HCT116 (cell line): ENCODE data around the gene OTUD5. TPM values are rescaled to one million over a fixed set of nuclear protein-coding genes. Genes with fewer than 3 reads are reported as not detected.

Source experiments
- ATAC-seq: fragments of 200-7000 bp; cut with Tn5 transposase; 2 replicates; pipeline ENCODE4 v1.9.1; 2020; ENCODE audit warnings: mild to moderate bottlenecking, moderate library complexity
- BruUV-seq: library from RNA; stranded (reverse); fragments of 400-500 nt; replicated peaks from 2 replicates; lab custom pipeline; 2021; lab: Mats Ljungman, UMichigan
- CTCF ChIA-PET: fragments of 300-600 bp; sonication (Branson Sonifier 250); formaldehyde crosslinking; loops from one replicate; lab custom pipeline; 2021; ENCODE audit warnings: antibody characterized with exemption; lab: Charles Lee
- POLR2A ChIA-PET: fragments of 300-600, 350-600 bp; sonication (Branson Sonifier 250); formaldehyde crosslinking; loops from one replicate; lab custom pipeline; 2021; ENCODE audit warnings: antibody characterized with exemption; lab: Charles Lee
- RAD21 ChIA-PET, 2 experiments: fragments of 300-600 bp; sonication (Branson Sonifier 250); formaldehyde crosslinking; loops; one replicate each; lab custom pipeline; 2023; ENCODE audit warnings: low total read pairs in 2 of 2; ENCODE audit not compliant: uncharacterized antibody in 2 of 2, unreplicated experiment in 2 of 2, low non-redundant PET in 1 of 2; lab: Charles Lee
- DNase-seq: peaks from one replicate; pipeline ENCODE4 v3.0.0-alpha.2; 2010; ENCODE audit warnings: low read depth, low spot score
- H2AFZ ChIP-seq: fragments of 200-600 bp; shearing (Covaris generic), sonication (generic); 2 replicates; pipeline ENCODE4 v1.6.1; 2017; ENCODE audit warnings: low read depth, mixed run types, mixed read lengths, antibody characterized with exemption, low read length; ENCODE audit not compliant: poor library complexity, severe bottlenecking
- H3K27ac ChIP-seq: 2 replicates; pipeline ENCODE4 v1.5.1; 2012; ENCODE audit warnings: low read depth, low read length
- H3K27me3 ChIP-seq: fragments of 200-600 bp; sonication (generic); 2 replicates; pipeline ENCODE4 v1.6.1; 2016; ENCODE audit warnings: mixed run types, low read length, mixed read lengths; ENCODE audit not compliant: insufficient read depth
- H3K36me3 ChIP-seq, 2 experiments: fragments of 200-500 bp in 1 of 2; fragments of 200-600 bp in 1 of 2; sonication (Bioruptor generic) in 1 of 2; sonication (generic) in 1 of 2; 2 replicates each; pipeline versions ENCODE4 v1.5.1 to v1.6.1; 2014 to 2016; ENCODE audit warnings: low read length in 2 of 2, inconsistent platforms in 1 of 2, mixed read lengths in 1 of 2, mixed run types in 1 of 2; ENCODE audit not compliant: insufficient read depth in 2 of 2, control insufficient read depth in 1 of 2
- H3K4me1 ChIP-seq, 2 experiments: fragments of 200-600 bp in 1 of 2; sonication (generic) in 1 of 2; 2 replicates each; pipeline versions ENCODE4 v1.5.1 to v1.6.1; 2012 to 2017; ENCODE audit warnings: low read length in 2 of 2, inconsistent platforms in 1 of 2, mild to moderate bottlenecking in 1 of 2, mixed read lengths in 1 of 2, mixed run types in 1 of 2, moderate library complexity in 1 of 2; ENCODE audit not compliant: insufficient read depth in 2 of 2, control insufficient read depth in 1 of 2
- H3K4me2 ChIP-seq: fragments of 200-600 bp; sonication (generic); 2 replicates; pipeline ENCODE4 v1.6.1; 2017; ENCODE audit warnings: mixed run types, low read length, mixed read lengths
- H3K4me3 ChIP-seq, 2 experiments: fragments of 200-600 bp in 1 of 2; sonication (generic) in 1 of 2; replicated peaks in 1 of 2; 2 replicates each; pipeline ENCODE4 v1.5.1; 2011 to 2016; ENCODE audit warnings: low read length in 2 of 2, control low read depth in 1 of 2, low read depth in 1 of 2, mild to moderate bottlenecking in 1 of 2, mixed read lengths in 1 of 2, mixed run types in 1 of 2
- H3K79me2 ChIP-seq: fragments of 200-600 bp; sonication (generic); 2 replicates; pipeline ENCODE4 v1.6.1; 2017; ENCODE audit warnings: mild to moderate bottlenecking, mixed run types, low read length, moderate library complexity, mixed read lengths; ENCODE audit not compliant: insufficient read depth
- H3K9ac ChIP-seq: fragments of 200-600 bp; sonication (generic); 2 replicates; pipeline ENCODE4 v1.6.1; 2016; ENCODE audit warnings: low read length, mixed read lengths
- H3K9me2 ChIP-seq: fragments of 200-600 bp; sonication (generic), shearing (Covaris generic); 2 replicates; pipeline ENCODE4 v1.6.1; 2017; ENCODE audit warnings: mixed run types, mild to moderate bottlenecking, moderate library complexity; ENCODE audit not compliant: insufficient read depth
- H3K9me3 ChIP-seq, 2 experiments: fragments of 200-500 bp in 1 of 2; fragments of 200-600 bp in 1 of 2; sonication (Bioruptor generic) in 1 of 2; sonication (generic) in 1 of 2; 2 replicates each; pipeline ENCODE4 v1.6.1; 2014 to 2017; ENCODE audit warnings: low read length in 2 of 2, mixed read lengths in 2 of 2, inconsistent platforms in 1 of 2, low read depth in 1 of 2, mild to moderate bottlenecking in 1 of 2, mixed run types in 1 of 2, moderate library complexity in 1 of 2; ENCODE audit not compliant: control insufficient read depth in 1 of 2, insufficient read depth in 1 of 2
- H4K20me1 ChIP-seq: fragments of 200-600 bp; sonication (generic), shearing (Covaris generic); 2 replicates; pipeline ENCODE4 v1.6.1; 2017; ENCODE audit warnings: mixed run types, mild to moderate bottlenecking, moderate library complexity; ENCODE audit not compliant: insufficient read depth
- CBX3 ChIP-seq: IDR thresholded peaks from 2 replicates; pipeline ENCODE4 v1.6.1; 2012; ENCODE audit warnings: low read depth
- CEBPB ChIP-seq: IDR thresholded peaks from 2 replicates; pipeline ENCODE4 v1.6.1; 2012; ENCODE audit warnings: low read depth
- EGR1 ChIP-seq: IDR thresholded peaks from 2 replicates; pipeline ENCODE4 v1.6.1; 2012; ENCODE audit warnings: low read depth
- EZH2phosphoT487 ChIP-seq: fragments of 200-600 bp; IDR thresholded peaks from 2 replicates; pipeline ENCODE4 v1.6.1; 2018; ENCODE audit warnings: antibody characterized with exemption, borderline replicate concordance
- FOSL1 ChIP-seq: IDR thresholded peaks from 2 replicates; pipeline ENCODE4 v1.6.1; 2012; ENCODE audit warnings: low read depth
- JUND ChIP-seq: IDR thresholded peaks from 2 replicates; pipeline ENCODE4 v1.6.1; 2012
- POLR2A ChIP-seq: IDR thresholded peaks from 2 replicates; pipeline ENCODE4 v1.7.0; 2011; ENCODE audit warnings: borderline replicate concordance; ENCODE audit not compliant: insufficient read depth, insufficient read length; ENCODE audit errors: extremely low read depth
- POLR2AphosphoS5 ChIP-seq: IDR thresholded peaks from 2 replicates; pipeline ENCODE4 v1.6.1; 2011; ENCODE audit warnings: mild to moderate bottlenecking, low read depth, low read length, moderate library complexity
- RAD21 ChIP-seq: IDR thresholded peaks from 2 replicates; pipeline ENCODE4 v1.6.1; 2012; ENCODE audit warnings: low read depth, mild to moderate bottlenecking
- SIN3A ChIP-seq: IDR thresholded peaks from 2 replicates; pipeline ENCODE4 v1.6.1; 2012; ENCODE audit warnings: low read depth
- SP1 ChIP-seq: IDR thresholded peaks from 2 replicates; pipeline ENCODE4 v1.6.1; 2012; ENCODE audit warnings: low read depth
- SRF ChIP-seq: IDR thresholded peaks from 2 replicates; pipeline ENCODE4 v1.6.1; 2012; ENCODE audit warnings: low read depth
- TCF7L2 ChIP-seq: IDR thresholded peaks from 2 replicates; pipeline ENCODE4 v1.7.0; 2011; ENCODE audit warnings: borderline replicate concordance, inconsistent platforms; ENCODE audit not compliant: insufficient read depth, insufficient read length; ENCODE audit errors: extremely low read depth
- YY1 ChIP-seq: IDR thresholded peaks from 2 replicates; pipeline ENCODE4 v1.6.1; 2011; ENCODE audit warnings: low read length, low read depth, moderate library complexity, mild to moderate bottlenecking; ENCODE audit not compliant: insufficient replicate concordance; ENCODE audit errors: extremely low read depth
- ZFX ChIP-seq: fragments of 450-650 bp; IDR thresholded peaks from 2 replicates; pipeline ENCODE4 v1.6.1; 2017
- ZNF274 ChIP-seq: fragments of 200-500 bp; sonication (Bioruptor generic); IDR thresholded peaks from 2 replicates; pipeline ENCODE4 v1.6.1; 2014; ENCODE audit warnings: mild to moderate bottlenecking, low read depth, low read length, inconsistent platforms
- intact Hi-C: fragments of 100-400 bp; cut with micrococcal nuclease; formaldehyde crosslinking; loops from 2 replicates; pipeline ENCODE4 v1.10.0; 2022
- total RNA-seq: library from RNA; stranded (reverse); gene quantifications from one replicate; pipeline ENCODE4 v1.2.1, GENCODE V29; 2021; ENCODE audit not compliant: unreplicated experiment
- TF ChIP-seq, protein P1 (sequence below): IDR thresholded peaks from 2 replicates; pipeline ENCODE4 v1.6.1; 2012
- TF ChIP-seq, protein P2 (sequence below): IDR thresholded peaks from 2 replicates; pipeline ENCODE4 v1.6.1; 2011; ENCODE audit warnings: mild to moderate bottlenecking, low read length, moderate library complexity; ENCODE audit not compliant: insufficient replicate concordance; ENCODE audit errors: extremely low read depth
- TF ChIP-seq, protein P3 (sequence below): IDR thresholded peaks from 2 replicates; pipeline ENCODE4 v1.6.1; 2012
- TF ChIP-seq, protein P4 (sequence below): IDR thresholded peaks from 2 replicates; pipeline ENCODE4 v1.6.1; 2012; ENCODE audit warnings: low read depth

The OTUD5 gene
- total RNA-seq, 1 experiment from 2014 or later, result 42.6 TPM

DNA sequence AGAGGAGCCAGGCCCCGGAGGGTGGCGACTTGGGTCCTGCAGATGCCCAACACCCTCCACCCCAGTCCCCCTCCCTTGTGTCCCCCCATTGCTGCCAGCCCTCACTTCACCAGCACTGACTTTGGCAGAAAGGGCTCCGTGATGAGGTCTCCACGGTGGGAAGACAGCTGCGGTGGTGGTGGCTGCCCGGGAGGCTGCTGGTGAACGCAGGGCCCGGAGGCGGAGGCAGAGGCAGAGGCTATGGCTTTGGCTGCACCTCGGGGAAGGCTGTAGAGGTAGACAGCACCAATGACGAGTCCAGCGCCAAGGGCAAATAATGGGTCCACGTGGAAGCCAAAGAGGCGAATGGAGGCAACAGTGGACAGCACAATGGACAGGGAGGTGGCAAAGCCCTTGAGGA, 52.8 kb downstream of the OTUD5 start:
- CTCF ChIA-PET, result no interaction called here
- intact Hi-C loops, result no loop called here
- no peak for DNase-seq
- no peaks in the 10 kb centered on the region; a peak in 2 of 4 replicates for H3K36me3 ChIP-seq
- H3K9ac ChIP-seq, result no peak overlapping the region
- no peak overlapping the region for H3K4me2 ChIP-seq
- H2AFZ ChIP-seq, result no peak overlapping the region
- POLR2A ChIA-PET, result no interaction called here
- ATAC-seq, result no peak
- H3K4me1 ChIP-seq, result no peaks in the 10 kb centered on the region
- no peaks in the 10 kb centered on the region for H3K9me3 ChIP-seq
- no peaks in the 10 kb centered on the region for H3K9me2 ChIP-seq
- no peaks in the 10 kb centered on the region for H3K27me3 ChIP-seq
- RAD21 ChIA-PET, result no interaction called here
- TF ChIP-seq, protein P1, sequence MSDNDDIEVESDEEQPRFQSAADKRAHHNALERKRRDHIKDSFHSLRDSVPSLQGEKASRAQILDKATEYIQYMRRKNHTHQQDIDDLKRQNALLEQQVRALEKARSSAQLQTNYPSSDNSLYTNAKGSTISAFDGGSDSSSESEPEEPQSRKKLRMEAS, result no peak
- TF ChIP-seq, protein P2, sequence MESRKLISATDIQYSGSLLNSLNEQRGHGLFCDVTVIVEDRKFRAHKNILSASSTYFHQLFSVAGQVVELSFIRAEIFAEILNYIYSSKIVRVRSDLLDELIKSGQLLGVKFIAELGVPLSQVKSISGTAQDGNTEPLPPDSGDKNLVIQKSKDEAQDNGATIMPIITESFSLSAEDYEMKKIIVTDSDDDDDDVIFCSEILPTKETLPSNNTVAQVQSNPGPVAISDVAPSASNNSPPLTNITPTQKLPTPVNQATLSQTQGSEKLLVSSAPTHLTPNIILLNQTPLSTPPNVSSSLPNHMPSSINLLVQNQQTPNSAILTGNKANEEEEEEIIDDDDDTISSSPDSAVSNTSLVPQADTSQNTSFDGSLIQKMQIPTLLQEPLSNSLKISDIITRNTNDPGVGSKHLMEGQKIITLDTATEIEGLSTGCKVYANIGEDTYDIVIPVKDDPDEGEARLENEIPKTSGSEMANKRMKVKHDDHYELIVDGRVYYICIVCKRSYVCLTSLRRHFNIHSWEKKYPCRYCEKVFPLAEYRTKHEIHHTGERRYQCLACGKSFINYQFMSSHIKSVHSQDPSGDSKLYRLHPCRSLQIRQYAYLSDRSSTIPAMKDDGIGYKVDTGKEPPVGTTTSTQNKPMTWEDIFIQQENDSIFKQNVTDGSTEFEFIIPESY, result no peak
- no peak for TF ChIP-seq EGR1
- TF ChIP-seq ZNF274, result no peak
- no peak for TF ChIP-seq SRF
- no peak for TF ChIP-seq FOSL1
- no peak for TF ChIP-seq POLR2AphosphoS5
- TF ChIP-seq SIN3A, result no peak
- no peak for TF ChIP-seq YY1
- TF ChIP-seq EZH2phosphoT487, result no peak
- no peak for TF ChIP-seq POLR2A
- TF ChIP-seq, protein P3, sequence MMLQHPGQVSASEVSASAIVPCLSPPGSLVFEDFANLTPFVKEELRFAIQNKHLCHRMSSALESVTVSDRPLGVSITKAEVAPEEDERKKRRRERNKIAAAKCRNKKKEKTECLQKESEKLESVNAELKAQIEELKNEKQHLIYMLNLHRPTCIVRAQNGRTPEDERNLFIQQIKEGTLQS, result no peak
- no peak for TF ChIP-seq RAD21
- no peak for TF ChIP-seq JUND
- no peak for TF ChIP-seq SP1
- no peak for TF ChIP-seq CEBPB
- no peak for TF ChIP-seq CBX3
- TF ChIP-seq, protein P4, sequence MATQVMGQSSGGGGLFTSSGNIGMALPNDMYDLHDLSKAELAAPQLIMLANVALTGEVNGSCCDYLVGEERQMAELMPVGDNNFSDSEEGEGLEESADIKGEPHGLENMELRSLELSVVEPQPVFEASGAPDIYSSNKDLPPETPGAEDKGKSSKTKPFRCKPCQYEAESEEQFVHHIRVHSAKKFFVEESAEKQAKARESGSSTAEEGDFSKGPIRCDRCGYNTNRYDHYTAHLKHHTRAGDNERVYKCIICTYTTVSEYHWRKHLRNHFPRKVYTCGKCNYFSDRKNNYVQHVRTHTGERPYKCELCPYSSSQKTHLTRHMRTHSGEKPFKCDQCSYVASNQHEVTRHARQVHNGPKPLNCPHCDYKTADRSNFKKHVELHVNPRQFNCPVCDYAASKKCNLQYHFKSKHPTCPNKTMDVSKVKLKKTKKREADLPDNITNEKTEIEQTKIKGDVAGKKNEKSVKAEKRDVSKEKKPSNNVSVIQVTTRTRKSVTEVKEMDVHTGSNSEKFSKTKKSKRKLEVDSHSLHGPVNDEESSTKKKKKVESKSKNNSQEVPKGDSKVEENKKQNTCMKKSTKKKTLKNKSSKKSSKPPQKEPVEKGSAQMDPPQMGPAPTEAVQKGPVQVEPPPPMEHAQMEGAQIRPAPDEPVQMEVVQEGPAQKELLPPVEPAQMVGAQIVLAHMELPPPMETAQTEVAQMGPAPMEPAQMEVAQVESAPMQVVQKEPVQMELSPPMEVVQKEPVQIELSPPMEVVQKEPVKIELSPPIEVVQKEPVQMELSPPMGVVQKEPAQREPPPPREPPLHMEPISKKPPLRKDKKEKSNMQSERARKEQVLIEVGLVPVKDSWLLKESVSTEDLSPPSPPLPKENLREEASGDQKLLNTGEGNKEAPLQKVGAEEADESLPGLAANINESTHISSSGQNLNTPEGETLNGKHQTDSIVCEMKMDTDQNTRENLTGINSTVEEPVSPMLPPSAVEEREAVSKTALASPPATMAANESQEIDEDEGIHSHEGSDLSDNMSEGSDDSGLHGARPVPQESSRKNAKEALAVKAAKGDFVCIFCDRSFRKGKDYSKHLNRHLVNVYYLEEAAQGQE, result no peak
- no peak for TF ChIP-seq TCF7L2
- TF ChIP-seq ZFX, result no peak
- TF ChIP-seq, all 23 proteins: peak for 0
- Histone ChIP-seq H3K79me2 (peaks cover 18% of the 10 kb centered on the region), H3K27ac (no peak overlapping the region), H3K4me3 (no peak overlapping the region), H4K20me1 (no peaks in the 10 kb centered on the region)
- no TSS peak for BruUV-seq
